CD14-positive monocyte (primary cell): ENCODE measurements around the gene DLEC1. TPM values are rescaled to one million over a fixed set of nuclear protein-coding genes. Genes with fewer than 3 reads are reported as not detected.

ENCODE experiments used
- DNase-seq, 3 donors: peaks; one replicate each; pipeline ENCODE4 v3.0.0-alpha.2; 2011 to 2022
- H2AFZ ChIP-seq: 2 replicates; pipeline ENCODE4 v1.6.0; 2012; ENCODE audit warnings: mild to moderate bottlenecking, low read depth, low read length, inconsistent platforms; ENCODE audit not compliant: insufficient read depth, poor library complexity, severe bottlenecking
- H3K27ac ChIP-seq, 2 donors: 1 replicate in 1 of 2; 2 replicates in 1 of 2; pipeline ENCODE4 v1.5.1; 2012 to 2013; ENCODE audit warnings: low read length in 2 of 2, control low read depth in 1 of 2, inconsistent platforms in 1 of 2, low read depth in 1 of 2, mild to moderate bottlenecking in 1 of 2
- H3K27me3 ChIP-seq, 2 donors: one replicate each; pipeline versions ENCODE4 v1.6.0 to v1.6.1; 2011 to 2013; ENCODE audit warnings: low read length in 2 of 2; ENCODE audit not compliant: control insufficient read depth in 2 of 2, insufficient read depth in 2 of 2
- H3K36me3 ChIP-seq, 2 donors: replicated peaks in 1 of 2; 1 replicate in 1 of 2; 2 replicates in 1 of 2; pipeline versions ENCODE4 v1.5.1 to v1.6.1; 2012 to 2013; ENCODE audit warnings: low read length in 2 of 2, control low read depth in 1 of 2, inconsistent platforms in 1 of 2, mild to moderate bottlenecking in 1 of 2; ENCODE audit not compliant: insufficient read depth in 2 of 2, control insufficient read depth in 1 of 2
- H3K4me1 ChIP-seq, 2 donors: 1 replicate in 1 of 2; 2 replicates in 1 of 2; pipeline versions ENCODE4 v1.5.1 to v1.6.1; 2012 to 2013; ENCODE audit warnings: low read length in 2 of 2, control low read depth in 1 of 2, inconsistent platforms in 1 of 2, mild to moderate bottlenecking in 1 of 2, moderate library complexity in 1 of 2; ENCODE audit not compliant: insufficient read depth in 2 of 2, control insufficient read depth in 1 of 2
- H3K4me2 ChIP-seq: replicated peaks from 2 replicates; pipeline ENCODE3; 2012; ENCODE audit warnings: low read length, moderate library complexity, mild to moderate bottlenecking; ENCODE audit not compliant: poor library complexity, severe bottlenecking; ENCODE audit errors: extremely low read depth
- H3K4me3 ChIP-seq, 3 experiments: fragments of 200-600 bp in 1 of 3; sonication (generic) in 1 of 3; replicated peaks in 1 of 3; 1 replicate in 2 of 3; 2 replicates in 1 of 3; pipeline ENCODE4 v1.5.1; 2011 to 2013; ENCODE audit warnings: low read length in 3 of 3, mild to moderate bottlenecking in 3 of 3, control low read depth in 2 of 3, low read depth in 2 of 3, inconsistent platforms in 1 of 3, moderate library complexity in 1 of 3
- H3K79me2 ChIP-seq: 2 replicates; pipeline ENCODE4 v1.6.0; 2012; ENCODE audit warnings: mild to moderate bottlenecking, control low read depth, inconsistent platforms, low read length, moderate library complexity; ENCODE audit not compliant: insufficient read depth
- H3K9ac ChIP-seq: 2 replicates; pipeline ENCODE4 v1.6.0; 2017; ENCODE audit warnings: low read length, mild to moderate bottlenecking; ENCODE audit not compliant: insufficient read depth, poor library complexity, severe bottlenecking
- H3K9me3 ChIP-seq, 2 donors: replicated peaks in 1 of 2; 1 replicate in 1 of 2; 2 replicates in 1 of 2; pipeline versions ENCODE4 v1.5.1 to v1.6.1; 2012 to 2013; ENCODE audit warnings: low read length in 2 of 2, control low read depth in 1 of 2; ENCODE audit not compliant: control insufficient read depth in 1 of 2, insufficient read depth in 1 of 2
- H4K20me1 ChIP-seq: 2 replicates; pipeline ENCODE4 v1.6.0; 2012; ENCODE audit warnings: mild to moderate bottlenecking, low read length, control low read depth, moderate library complexity; ENCODE audit not compliant: insufficient read depth
- H3K27ac Mint-ChIP-seq, 7 donors: one replicate each; pipeline ENCODE4 v1.8.0; 2020; ENCODE audit warnings: mild to moderate bottlenecking in 7 of 7, mixed read lengths in 7 of 7, moderate library complexity in 6 of 7, inconsistent platforms in 2 of 7
- H3K27me3 Mint-ChIP-seq, 3 donors: one replicate each; pipeline ENCODE4 v1.8.0; 2021 to 2022; ENCODE audit warnings: low read depth in 3 of 3, mild to moderate bottlenecking in 3 of 3, mixed read lengths in 3 of 3, moderate library complexity in 3 of 3, inconsistent platforms in 1 of 3
- H3K36me3 Mint-ChIP-seq, 2 donors: one replicate each; pipeline ENCODE4 v1.8.0; 2020; ENCODE audit warnings: mixed read lengths in 2 of 2, inconsistent platforms in 1 of 2, mild to moderate bottlenecking in 1 of 2
- H3K4me1 Mint-ChIP-seq: one replicate; pipeline ENCODE4 v1.8.0; 2020; ENCODE audit warnings: mild to moderate bottlenecking, mixed read lengths
- H3K4me3 Mint-ChIP-seq, 2 donors: one replicate each; pipeline ENCODE4 v1.8.0; 2020; ENCODE audit warnings: mild to moderate bottlenecking in 2 of 2, mixed read lengths in 2 of 2, moderate library complexity in 1 of 2
- H3K9me3 Mint-ChIP-seq, 7 donors: one replicate each; pipeline ENCODE4 v1.8.0; 2020 to 2022; ENCODE audit warnings: mixed read lengths in 7 of 7, mild to moderate bottlenecking in 6 of 7, moderate library complexity in 6 of 7, inconsistent platforms in 2 of 7
- WGBS: methylation state at CpG from one replicate; pipeline ENCODE4 v1.1.5; 2013; ENCODE audit warnings: missing lambda C conversion rate; ENCODE audit not compliant: insufficient coverage; 5-methylcytosine and 5-hydroxymethylcytosine counted together
- intact Hi-C, 2 donors: fragments of 100-400 bp; cut with micrococcal nuclease; formaldehyde crosslinking; loops; one replicate each; pipeline versions ENCODE4 v1.15.0 to v1.15.1; 2023
- polyA plus RNA-seq, 3 donors: library from polyadenylated mRNA; depleted of rRNA in 1 of 3; unstranded in 2 of 3; stranded (reverse) in 1 of 3; fragments of 300-500 nt in 2 of 3; fragments of >200 nt in 1 of 3; fragmentation: Illumina TruSeq in 2 of 3; gene quantifications; 1 replicate in 2 of 3; 2 replicates in 1 of 3; pipeline ENCODE4 v1.2.3, GENCODE V29; 2012 to 2021
- TF ChIP-seq, protein P1 (sequence below): fragments of 200-600 bp; IDR thresholded peaks from one replicate; pipeline ENCODE4 v1.8.0; 2022; ENCODE audit warnings: antibody characterized with exemption, mild to moderate bottlenecking

The DLEC1 gene
- polyA plus RNA-seq, 3 donors, result 0.11 to 0.81 (median 0.14) TPM

GRCh38 chr3:38163117-38163840 is 124.3 kb downstream of the DLEC1 start:
- Histone ChIP-seq H4K20me1 (peaks cover 23% of the 10 kb centered on the region), H3K36me3 (no peaks in the 10 kb centered on the region), H3K4me1 (peaks cover 28 to 41% of the 10 kb centered on the region in 2 donors), H3K9ac (peak overlapping the region; percentile 97), H3K27ac (peak overlapping the region in 1 of 2 donors; percentile 99), H3K4me3 (no peak overlapping the region), H3K4me2 (no peak overlapping the region), H3K79me2 (peaks cover 28% of the 10 kb centered on the region), H3K9me3 (no peaks in the 10 kb centered on the region), H3K27me3 (no peaks in the 10 kb centered on the region), H2AFZ (no peak overlapping the region)
- no peaks in the 10 kb centered on the region for H3K27me3 Mint-ChIP-seq
- H3K9me3 Mint-ChIP-seq, result no peaks in the 10 kb centered on the region
- peaks cover 8 to 15% of the 10 kb centered on the region in 2 donors for H3K36me3 Mint-ChIP-seq
- 95% methylated on average over 4 of the region's 12 CpGs for WGBS
- H3K27ac Mint-ChIP-seq, result peak overlapping the region; percentile 23 to 100 (median 100)
- intact Hi-C loops, result no loop called here
- H3K4me1 Mint-ChIP-seq, result peaks cover 42% of the 10 kb centered on the region
- H3K4me3 Mint-ChIP-seq, result no peak overlapping the region
- TF ChIP-seq, protein P1, sequence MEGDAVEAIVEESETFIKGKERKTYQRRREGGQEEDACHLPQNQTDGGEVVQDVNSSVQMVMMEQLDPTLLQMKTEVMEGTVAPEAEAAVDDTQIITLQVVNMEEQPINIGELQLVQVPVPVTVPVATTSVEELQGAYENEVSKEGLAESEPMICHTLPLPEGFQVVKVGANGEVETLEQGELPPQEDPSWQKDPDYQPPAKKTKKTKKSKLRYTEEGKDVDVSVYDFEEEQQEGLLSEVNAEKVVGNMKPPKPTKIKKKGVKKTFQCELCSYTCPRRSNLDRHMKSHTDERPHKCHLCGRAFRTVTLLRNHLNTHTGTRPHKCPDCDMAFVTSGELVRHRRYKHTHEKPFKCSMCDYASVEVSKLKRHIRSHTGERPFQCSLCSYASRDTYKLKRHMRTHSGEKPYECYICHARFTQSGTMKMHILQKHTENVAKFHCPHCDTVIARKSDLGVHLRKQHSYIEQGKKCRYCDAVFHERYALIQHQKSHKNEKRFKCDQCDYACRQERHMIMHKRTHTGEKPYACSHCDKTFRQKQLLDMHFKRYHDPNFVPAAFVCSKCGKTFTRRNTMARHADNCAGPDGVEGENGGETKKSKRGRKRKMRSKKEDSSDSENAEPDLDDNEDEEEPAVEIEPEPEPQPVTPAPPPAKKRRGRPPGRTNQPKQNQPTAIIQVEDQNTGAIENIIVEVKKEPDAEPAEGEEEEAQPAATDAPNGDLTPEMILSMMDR, result no peak
- DNase-seq, result no peak

DNA sequence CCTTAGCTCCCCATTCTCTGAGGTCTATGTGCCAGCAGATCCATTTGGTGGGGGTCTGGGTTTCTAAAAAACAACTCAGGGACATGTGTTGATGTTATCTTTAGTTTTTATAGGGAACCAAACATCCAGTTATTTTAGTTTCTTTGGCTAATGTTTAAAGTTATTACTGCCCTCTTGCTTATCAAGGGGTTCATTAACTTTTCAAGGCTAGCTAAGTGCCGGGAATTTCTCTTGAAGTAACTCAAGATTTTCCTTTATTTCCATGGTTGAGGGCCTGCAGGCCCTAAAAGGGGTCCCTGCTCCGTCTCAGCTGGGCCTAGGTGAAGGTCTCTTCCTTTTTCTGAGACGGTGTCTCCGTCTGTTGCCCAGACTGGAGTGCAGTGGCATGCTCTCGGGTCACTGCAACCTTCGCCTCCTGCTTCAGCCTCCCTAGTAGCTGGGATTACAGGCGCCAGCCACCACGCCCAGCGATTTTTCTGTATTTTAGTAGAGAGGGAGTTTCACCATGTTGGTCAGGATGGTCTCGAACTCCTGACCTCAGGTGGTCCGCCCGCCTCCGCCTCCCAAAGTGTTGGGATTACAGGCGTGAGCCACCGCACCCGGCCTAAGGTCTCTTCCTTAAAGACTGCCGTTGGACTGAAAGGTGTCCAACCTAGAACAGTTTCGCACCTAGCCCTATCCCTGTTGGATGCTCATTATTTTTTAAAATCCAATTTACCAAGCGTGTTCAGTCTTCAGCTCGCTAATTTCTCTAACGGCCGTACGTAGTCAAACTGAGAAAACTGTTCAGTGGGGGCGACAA is 125.0 kb downstream of the DLEC1 start:
- Histone ChIP-seq H3K9ac (peak overlapping the region; percentile 97), H3K27me3 (no peaks in the 10 kb centered on the region), H2AFZ (peak overlapping the region; percentile 29), H3K9me3 (no peaks in the 10 kb centered on the region), H3K27ac (peak overlapping the region; percentile 96 to 99), H4K20me1 (peaks cover 30% of the 10 kb centered on the region), H3K79me2 (peaks cover 36% of the 10 kb centered on the region), H3K4me1 (peaks cover 21 to 40% of the 10 kb centered on the region in 2 donors), H3K4me3 (peak overlapping the region; percentile 32 to 71 (median 34)), H3K4me2 (peak overlapping the region; percentile 70), H3K36me3 (no peaks in the 10 kb centered on the region)
- Mint-ChIP-seq H3K4me3 (peak overlapping the region; percentile 86 to 94), H3K27ac (peak overlapping the region; percentile 99 to 100 (median 100)), H3K36me3 (peaks cover 9 to 17% of the 10 kb centered on the region in 2 donors), H3K4me1 (peaks cover 43% of the 10 kb centered on the region), H3K9me3 (no peaks in the 10 kb centered on the region), H3K27me3 (no peaks in the 10 kb centered on the region)
- intact Hi-C loops, result loop anchor here in 1 of 2 donors (1.0 to 2.0 kb wide), 2 partner anchors 10 to 25 kb away; partner anchors contain the start of gene MYD88
- 60% methylated on average over 15 of the region's 24 CpGs for WGBS
- TF ChIP-seq, protein P1, result no peak
- DNase-seq, result no peak
